Small intestine (tissue), 7 donors: ENCODE measurements around the gene B4GALNT1. TPM values are rescaled to one million over a fixed set of nuclear protein-coding genes. Genes with fewer than 3 reads are reported as not detected.

ENCODE experiments used
- DNase-seq, 2 donors: peaks; one replicate each; pipeline versions ENCODE4 v3.0.0 to v3.0.0-alpha.2; 2013
- FAIRE-seq: peaks from 2 replicates; lab custom pipeline; 2012; peaks lifted over from hg19 to GRCh38; lab: Jason Lieb, UNC
- H3K27ac ChIP-seq, 3 donors: one replicate each; pipeline ENCODE4 v1.5.1; 2013; ENCODE audit warnings: low read length in 2 of 3, mild to moderate bottlenecking in 2 of 3, control low read depth in 1 of 3, inconsistent platforms in 1 of 3, low read depth in 1 of 3, moderate library complexity in 1 of 3
- H3K27me3 ChIP-seq, 3 donors: one replicate each; pipeline ENCODE4 v1.6.1; 2013; ENCODE audit warnings: low read length in 3 of 3, inconsistent platforms in 1 of 3; ENCODE audit not compliant: control insufficient read depth in 3 of 3, insufficient read depth in 3 of 3
- H3K36me3 ChIP-seq, 3 donors: one replicate each; pipeline ENCODE4 v1.6.1; 2013; ENCODE audit warnings: low read length in 3 of 3, inconsistent platforms in 1 of 3, low read depth in 1 of 3, mild to moderate bottlenecking in 1 of 3, moderate library complexity in 1 of 3; ENCODE audit not compliant: control insufficient read depth in 3 of 3, insufficient read depth in 2 of 3
- H3K4me1 ChIP-seq, 3 donors: one replicate each; pipeline ENCODE4 v1.6.1; 2013; ENCODE audit warnings: low read length in 2 of 3, inconsistent platforms in 1 of 3, low read depth in 1 of 3, mild to moderate bottlenecking in 1 of 3, moderate library complexity in 1 of 3; ENCODE audit not compliant: control insufficient read depth in 3 of 3, insufficient read depth in 2 of 3
- H3K4me3 ChIP-seq, 3 donors: one replicate each; pipeline ENCODE4 v1.5.1; 2013; ENCODE audit warnings: low read length in 3 of 3, control low read depth in 1 of 3, inconsistent platforms in 1 of 3, low read depth in 1 of 3, mild to moderate bottlenecking in 1 of 3, moderate library complexity in 1 of 3
- H3K9me3 ChIP-seq, 2 donors: one replicate each; pipeline ENCODE4 v1.6.1; 2013; ENCODE audit warnings: low read depth in 1 of 2, low read length in 1 of 2; ENCODE audit not compliant: control insufficient read depth in 2 of 2, insufficient read depth in 1 of 2
- WGBS, 3 donors: extraction: QIAGEN DNeasy Blood & Tissue Kit; methylation state at CpG; one replicate each; pipeline ENCODE4 v1.1.7; 2013; 5-methylcytosine and 5-hydroxymethylcytosine counted together
- polyA plus RNA-seq, 4 donors: library from polyadenylated mRNA; stranded (reverse) in 3 of 4; unstranded in 1 of 4; fragments of 200-250 nt in 3 of 4; fragments of 120-200 nt in 1 of 4; gene quantifications; one replicate each; pipeline versions ENCODE4 v1.2.1 to v1.2.3, GENCODE V29; 2013
- donor health status: healthy with polysubstance abuse.
- donor health status: control.
- donor health status: control.
- donor health status: Bipolar disorder and iron deficiency.
- donor health status: healthy.

B4GALNT1 gene
- polyA plus RNA-seq, 4 donors: 0.27 to 2.1 (median 0.95) TPM; not detected in 1

- Histone ChIP-seq H3K4me1 (peaks cover 0 to 4% (median 0%) of the 10 kb centered on the region in 3 donors), H3K9me3 (no peaks in the 10 kb centered on the region), H3K4me3 (no peak overlapping the region), H3K27me3 (peaks cover 0 to 42% (median 0%) of the 10 kb centered on the region in 3 donors), H3K27ac (no peak overlapping the region), H3K36me3 (no peaks in the 10 kb centered on the region)
- DNase-seq: no peak
- 73 to 79% (median 76%) methylated on average over 2 of the region's 2 CpGs for WGBS, 3 donors
- no peak for FAIRE-seq
Measured at GRCh38 chr12:57585156-57585555, 47.8 kb downstream of the B4GALNT1 start.

- H3K9me3 ChIP-seq: no peaks in the 10 kb centered on the region
- FAIRE-seq: no peak
- peaks cover 0 to 7% (median 0%) of the 10 kb centered on the region in 3 donors for H3K4me1 ChIP-seq
Measured at GRCh38 chr12:57584690-57585089, 48.3 kb downstream of the B4GALNT1 start.

GRCh38 chr12:57584050-57584449 lies 49.0 kb downstream of the B4GALNT1 start:
- Histone ChIP-seq H3K27me3 (peaks cover 0 to 42% (median 0%) of the 10 kb centered on the region in 3 donors), H3K9me3 (no peaks in the 10 kb centered on the region), H3K4me1 (peaks cover 0 to 12% (median 0%) of the 10 kb centered on the region in 3 donors), H3K36me3 (no peaks in the 10 kb centered on the region), H3K27ac (no peak overlapping the region), H3K4me3 (no peak overlapping the region)
- FAIRE-seq: no peak
- 88 to 100% (median 96%) methylated on average over 2 of the region's 2 CpGs for WGBS, 3 donors
- no peak for DNase-seq

More at GRCh38 chr12:57584690-57585089, 48.3 kb downstream of the B4GALNT1 start:
- Histone ChIP-seq H3K27ac (no peak overlapping the region), H3K27me3 (peaks cover 0 to 42% (median 0%) of the 10 kb centered on the region in 3 donors), H3K36me3 (no peaks in the 10 kb centered on the region), H3K4me3 (no peak overlapping the region)
- no peak for DNase-seq

- Histone ChIP-seq H3K9me3 (no peaks in the 10 kb centered on the region), H3K27ac (no peak overlapping the region), H3K36me3 (no peaks in the 10 kb centered on the region), H3K4me1 (peaks cover 0 to 12% (median 0%) of the 10 kb centered on the region in 3 donors), H3K27me3 (peaks cover 0 to 39% (median 0%) of the 10 kb centered on the region in 3 donors), H3K4me3 (no peak overlapping the region)
- WGBS, 3 donors: 40 to 44% (median 41%) methylated on average over 13 of the region's 13 CpGs
- FAIRE-seq (no peak), DNase-seq (peak; percentile 63 to 82)
Measured at GRCh38 chr12:57583008-57583831, 49.8 kb downstream of the B4GALNT1 start.

- Histone ChIP-seq H3K4me1 (peaks cover 0 to 12% (median 0%) of the 10 kb centered on the region in 3 donors), H3K27ac (no peak overlapping the region), H3K9me3 (no peaks in the 10 kb centered on the region), H3K27me3 (peaks cover 0 to 31% (median 0%) of the 10 kb centered on the region in 3 donors), H3K36me3 (no peaks in the 10 kb centered on the region), H3K4me3 (no peak overlapping the region)
- FAIRE-seq (no peak), DNase-seq (no peak)
- 98 to 100% (median 100%) methylated on average over 1 of the region's 1 CpG for WGBS, 3 donors
Measured at GRCh38 chr12:57582440-57582839, 50.6 kb downstream of the B4GALNT1 start.

- H3K4me3 ChIP-seq: no peak overlapping the region
- H3K27ac ChIP-seq: no peak overlapping the region
- DNase-seq: no peak
- no peaks in the 10 kb centered on the region for H3K9me3 ChIP-seq
- 84 to 95% (median 85%) methylated on average over 1 of the region's 1 CpG for WGBS, 3 donors
- peaks cover 0 to 12% (median 0%) of the 10 kb centered on the region in 3 donors for H3K4me1 ChIP-seq
- H3K27me3 ChIP-seq: peaks cover 0 to 27% (median 0%) of the 10 kb centered on the region in 3 donors
- no peaks in the 10 kb centered on the region for H3K36me3 ChIP-seq
- FAIRE-seq: no peak
Measured at GRCh38 chr12:57581802-57582201, 51.2 kb downstream of the B4GALNT1 start.

- H3K4me3 ChIP-seq: no peak overlapping the region
- H3K36me3 ChIP-seq: no peaks in the 10 kb centered on the region
- FAIRE-seq (no peak), DNase-seq (no peak)
- H3K4me1 ChIP-seq: peaks cover 0 to 22% (median 0%) of the 10 kb centered on the region in 3 donors
- 91 to 93% (median 92%) methylated on average over 4 of the region's 4 CpGs for WGBS, 3 donors
- no peaks in the 10 kb centered on the region for H3K9me3 ChIP-seq
- no peak overlapping the region for H3K27ac ChIP-seq
- H3K27me3 ChIP-seq: peaks cover 0 to 20% (median 0%) of the 10 kb centered on the region in 3 donors
Measured at GRCh38 chr12:57580466-57580795, 52.6 kb downstream of the B4GALNT1 start.

- no peaks in the 10 kb centered on the region for H3K36me3 ChIP-seq
- no peak for FAIRE-seq
- H3K4me1 ChIP-seq: peaks cover 0 to 22% (median 0%) of the 10 kb centered on the region in 3 donors
- H3K9me3 ChIP-seq: no peaks in the 10 kb centered on the region
- H3K27me3 ChIP-seq: peaks cover 0 to 18% (median 0%) of the 10 kb centered on the region in 3 donors
- H3K4me3 ChIP-seq: no peak overlapping the region
- peak; percentile 47 to 64 for DNase-seq
- 45 to 78% (median 70%) methylated on average over 8 of the region's 8 CpGs for WGBS, 3 donors
- peak overlapping the region in 1 of 3 donors; percentile 52 for H3K27ac ChIP-seq
Measured at GRCh38 chr12:57579677-57580465, 53.1 kb downstream of the B4GALNT1 start.
